NCI-H1417 treated with DMSO at 0.1 percent for 48 hours (cell line): ENCODE data around the gene GALNS.

Experiments used
- DNase-seq: peaks from one replicate; lab custom pipeline; 2025; lab: John Stamatoyannopoulos, UW

The GALNS gene

GRCh38 chr16:88856122-88856827 lies 472 bp downstream of the GALNS start:
- DNase-seq: no peak

- no peak for DNase-seq
Observed at GRCh38 chr16:88855736-88856121, 1.0 kb downstream of the GALNS start.

- no peak for DNase-seq
Observed at GRCh38 chr16:88855176-88855575, 1.6 kb downstream of the GALNS start.

- no peak for DNase-seq
Observed at GRCh38 chr16:88854306-88855111, 2.2 kb downstream of the GALNS start.

- DNase-seq: no peak
Observed at GRCh38 chr16:88853325-88853941, 3.3 kb downstream of the GALNS start.

GRCh38 chr16:88851616-88852015 lies 5.1 kb downstream of the GALNS start:
- DNase-seq: no peak

- no peak for DNase-seq
Observed at GRCh38 chr16:88850531-88851199, 6.1 kb downstream of the GALNS start.

GRCh38 chr16:88848557-88848956 lies 8.2 kb downstream of the GALNS start:
- DNase-seq: no peak

- no peak for DNase-seq
Observed at GRCh38 chr16:88847654-88848053, 9.1 kb downstream of the GALNS start.

- no peak for DNase-seq
Observed at GRCh38 chr16:88846088-88846487, 10.7 kb downstream of the GALNS start.

GRCh38 chr16:88844419-88845036 lies 12.2 kb downstream of the GALNS start:
- DNase-seq: no peak

- no peak for DNase-seq
Observed at GRCh38 chr16:88843256-88843655, 13.5 kb downstream of the GALNS start.

GRCh38 chr16:88842806-88843205 lies 13.9 kb downstream of the GALNS start:
- no peak for DNase-seq

GRCh38 chr16:88842308-88842756 lies 14.4 kb downstream of the GALNS start:
- DNase-seq: no peak

GRCh38 chr16:88841521-88842307 lies 15.0 kb downstream of the GALNS start:
- DNase-seq: no peak

- no peak for DNase-seq
Observed at GRCh38 chr16:88840600-88841215, 16.0 kb downstream of the GALNS start.

- no peak for DNase-seq
Observed at GRCh38 chr16:88839745-88840599, 16.8 kb downstream of the GALNS start.

- DNase-seq: no peak
Observed at GRCh38 chr16:88839026-88839529, 17.7 kb downstream of the GALNS start.

GRCh38 chr16:88838566-88838965 lies 18.2 kb downstream of the GALNS start:
- no peak for DNase-seq

- DNase-seq: no peak
Observed at GRCh38 chr16:88837806-88838205, 18.9 kb downstream of the GALNS start.
